Adipose tissue (tissue), 3 donors: ENCODE data around the gene CGGBP1. TPM values are rescaled to one million over a fixed set of nuclear protein-coding genes. Genes with fewer than 3 reads are reported as not detected.

Experiments
- polyA plus RNA-seq, 3 donors: library from polyadenylated mRNA; stranded (reverse); fragments of 200-250 nt; gene quantifications; one replicate each; pipeline ENCODE4 v1.2.3, GENCODE V29; 2013
- donor health status: healthy with polysubstance abuse.
- donor health status: Bipolar disorder and iron deficiency.
- donor health status: healthy.

CGGBP1 gene
- polyA plus RNA-seq, 3 donors: 16.6 to 48.2 (median 31.5) TPM

Other genes with a start within 250 kb of the CGGBP1 start
- gene ZNF654, start 250 bp upstream of the CGGBP1 start, polyA plus RNA-seq: 1 to 10 TPM; 2.3 to 4.4 (median 4.1) TPM
- gene C3orf38, start 91.0 kb upstream of the CGGBP1 start, polyA plus RNA-seq: 1 to 10 TPM; 3.3 to 7.8 (median 6.6) TPM